NCI-H774 (cell line): ENCODE results near the gene ARF3.
"Not testable (repeated sequence)": the region's sequence is repeated elsewhere in the genome, so short reads cannot be mapped to it uniquely, and the experiment has no call there.

Experiments
- DNase-seq: peaks from one replicate; lab custom pipeline; 2025; lab: John Stamatoyannopoulos, UW

ARF3 gene

DNA sequence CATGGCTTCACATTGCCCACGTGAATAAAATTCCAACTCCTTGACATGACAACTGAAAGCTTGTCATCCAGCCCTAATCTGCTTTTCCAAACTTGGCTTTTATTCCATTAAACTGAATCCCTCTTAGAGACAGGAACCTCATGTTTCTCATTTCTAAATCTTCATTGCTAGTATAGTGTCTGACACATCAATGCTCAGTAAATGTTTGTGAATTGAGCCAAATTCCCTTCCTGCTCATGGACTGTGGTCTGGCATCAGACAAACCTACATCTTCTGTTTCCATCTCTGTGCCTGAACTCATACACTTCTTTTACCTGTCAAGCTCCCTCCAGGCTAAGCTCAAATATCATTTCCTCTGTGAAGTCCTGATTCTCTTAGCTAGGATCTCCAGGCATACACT, 27.7 kb downstream of the ARF3 start:
- no peak for DNase-seq

DNA sequence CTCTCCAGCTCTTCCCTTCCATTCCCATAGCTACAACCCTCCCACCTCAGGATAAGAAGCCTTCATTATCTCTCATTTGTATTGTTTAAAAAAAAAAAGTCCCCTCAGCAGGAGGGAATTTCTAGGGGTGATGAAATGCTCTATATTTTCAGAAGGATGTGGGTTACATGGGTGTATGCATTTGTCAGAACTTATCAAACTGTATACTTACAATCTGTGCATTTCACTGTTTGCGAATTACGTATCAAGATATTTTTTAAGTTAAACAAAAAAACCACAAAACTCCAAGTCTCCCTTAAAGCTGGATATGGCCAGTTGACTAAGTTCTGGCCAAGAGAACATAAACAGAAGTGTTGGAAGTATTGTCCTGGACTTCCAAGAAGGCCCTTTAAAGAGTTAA, 30.0 kb downstream of the ARF3 start:
- DNase-seq: no peak

DNA sequence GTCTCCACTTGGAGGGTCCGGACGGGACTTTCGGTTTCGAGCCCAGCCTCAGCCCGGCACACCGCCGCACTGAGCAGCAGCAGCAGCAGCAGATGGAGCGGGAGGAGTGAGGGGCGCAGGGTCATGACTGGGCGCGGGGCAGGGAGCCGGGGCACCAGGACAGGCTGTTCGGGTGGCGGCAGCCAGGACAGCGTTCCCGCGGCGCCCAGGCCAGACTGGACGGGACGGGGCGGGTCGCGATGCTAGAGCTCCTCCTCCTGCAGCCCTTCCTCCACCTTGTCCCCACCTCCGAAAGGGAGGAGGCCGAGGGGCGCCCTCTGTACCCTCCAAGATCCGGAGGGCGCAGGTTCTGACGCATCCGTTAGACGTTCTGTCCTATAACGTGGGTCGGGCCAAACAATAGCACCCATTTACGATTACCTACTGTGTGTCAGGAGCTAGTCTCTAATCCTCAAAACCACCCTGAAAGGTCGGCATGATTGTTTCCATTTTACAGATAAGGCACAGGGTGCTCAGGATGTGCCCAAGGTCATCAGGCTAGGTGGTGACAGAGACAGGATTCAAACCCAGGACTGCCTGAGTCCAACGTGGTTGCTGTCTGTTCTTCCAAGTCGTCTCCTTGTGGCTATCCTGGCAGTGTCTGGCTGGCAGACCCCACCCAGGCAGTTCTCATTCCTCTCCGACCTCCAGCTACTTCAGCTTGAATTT, 31.8 kb downstream of the ARF3 start, which contains the start of gene FKBP11:
TSS of gene FKBP11 (minus strand) at position 189 of the 708 bp plus-strand sequence. CDS start at position 125, 64 bp downstream.
- DNase-seq: no peak

DNA sequence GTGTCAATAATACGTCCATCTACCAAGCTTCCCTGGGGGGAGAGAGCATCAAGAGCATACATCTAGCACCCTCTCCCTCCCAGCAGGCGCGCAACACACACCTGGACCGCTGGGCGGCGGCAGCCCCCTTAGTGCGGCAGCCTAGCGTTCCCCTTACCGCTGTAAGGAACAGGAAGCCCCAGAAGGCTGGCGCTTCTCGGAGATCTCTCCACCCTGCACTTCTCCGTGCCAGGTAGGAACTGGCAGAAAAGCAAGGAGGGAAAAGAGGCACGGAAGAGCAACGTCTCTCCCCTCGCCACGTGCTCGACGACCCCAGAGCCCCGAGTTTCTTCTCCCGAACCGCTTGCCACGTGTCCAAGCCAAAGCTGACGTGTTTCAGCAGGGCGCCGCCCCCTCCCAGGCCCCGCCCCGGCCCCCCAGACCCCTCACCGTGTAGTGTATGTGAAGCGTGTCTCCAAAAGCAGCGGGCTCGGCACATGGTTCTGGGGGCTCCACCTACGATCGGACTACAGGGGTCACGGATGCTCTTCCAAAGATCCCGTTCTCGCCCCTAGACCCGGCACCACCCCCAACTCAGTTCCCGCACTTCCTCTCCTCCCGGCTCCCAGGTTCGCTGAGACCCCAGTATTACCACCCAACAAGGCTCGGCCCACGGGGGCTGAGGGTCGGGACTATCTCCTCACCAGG, 32.5 kb downstream of the ARF3 start:
- no peak for DNase-seq

DNA sequence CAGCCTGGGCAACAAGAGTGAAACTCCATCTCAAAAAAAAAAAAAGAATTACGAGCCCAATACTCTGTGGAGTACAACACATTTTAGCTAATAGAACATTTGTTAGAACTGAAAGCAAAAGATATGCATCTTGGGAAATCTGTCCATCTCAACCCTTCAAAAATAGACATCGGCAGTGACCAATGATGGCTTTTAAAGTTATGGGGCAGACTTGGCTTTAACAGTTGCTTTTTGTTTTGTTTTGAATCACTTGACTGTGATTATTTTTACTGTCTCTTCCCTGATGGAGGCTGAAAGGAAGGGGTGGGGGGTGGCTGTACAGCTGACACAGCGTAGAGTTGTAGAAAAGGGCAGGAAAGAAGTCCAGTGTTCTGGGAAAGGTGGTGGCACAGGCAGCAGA, 34.2 kb downstream of the ARF3 start:
- no peak for DNase-seq

DNA sequence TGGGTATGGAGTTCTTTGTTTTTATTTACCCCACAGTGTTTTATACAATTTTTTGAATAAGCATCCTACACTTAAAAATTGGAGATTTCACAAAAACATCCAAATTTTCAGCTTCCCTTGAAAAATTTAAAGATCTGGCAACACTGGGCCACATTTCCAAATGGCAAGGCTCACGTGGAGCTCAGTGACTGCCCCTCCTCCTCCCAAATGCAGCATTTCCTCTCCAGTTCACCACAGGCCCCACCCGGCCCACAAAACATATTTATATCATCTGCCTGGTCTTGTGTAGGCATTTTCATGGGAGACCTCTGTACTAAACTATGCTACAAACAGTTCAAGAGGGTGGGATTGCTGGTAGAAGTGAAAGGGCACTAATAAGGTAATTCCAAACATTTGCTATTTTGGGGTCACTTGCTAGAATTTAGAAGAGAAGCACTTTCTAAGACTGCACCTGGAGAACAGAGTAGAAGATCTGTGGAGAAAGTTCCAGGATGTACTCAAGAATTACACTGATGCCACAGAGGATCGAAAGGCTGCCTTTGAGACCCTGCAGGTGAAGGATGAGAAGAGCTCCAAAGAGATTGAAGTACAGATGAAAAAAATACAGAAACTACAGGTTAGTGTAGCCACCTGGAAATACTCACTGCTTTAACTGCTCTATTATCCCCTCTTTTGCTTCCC, 39.3 kb downstream of the ARF3 start:
- DNase-seq: no peak

DNA sequence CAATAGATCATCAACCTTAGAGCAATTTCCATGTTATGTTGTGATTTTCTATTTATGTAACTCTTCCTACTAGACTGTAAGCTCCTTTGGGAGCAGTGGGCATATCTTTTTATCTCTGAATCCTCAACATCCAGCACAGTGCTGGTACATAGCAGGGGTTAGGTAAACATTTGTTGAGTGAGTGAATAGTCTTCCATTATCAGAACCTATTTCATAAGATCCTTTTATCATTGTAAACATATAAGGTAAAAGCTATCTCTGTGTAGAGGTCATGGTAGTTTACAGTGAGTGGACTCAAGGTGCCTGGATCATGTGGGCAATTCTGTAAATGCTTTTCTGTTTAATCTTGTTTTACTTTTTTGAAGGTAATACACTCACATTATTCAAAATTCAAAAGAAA, 47.1 kb downstream of the ARF3 start:
- no peak for DNase-seq

DNA sequence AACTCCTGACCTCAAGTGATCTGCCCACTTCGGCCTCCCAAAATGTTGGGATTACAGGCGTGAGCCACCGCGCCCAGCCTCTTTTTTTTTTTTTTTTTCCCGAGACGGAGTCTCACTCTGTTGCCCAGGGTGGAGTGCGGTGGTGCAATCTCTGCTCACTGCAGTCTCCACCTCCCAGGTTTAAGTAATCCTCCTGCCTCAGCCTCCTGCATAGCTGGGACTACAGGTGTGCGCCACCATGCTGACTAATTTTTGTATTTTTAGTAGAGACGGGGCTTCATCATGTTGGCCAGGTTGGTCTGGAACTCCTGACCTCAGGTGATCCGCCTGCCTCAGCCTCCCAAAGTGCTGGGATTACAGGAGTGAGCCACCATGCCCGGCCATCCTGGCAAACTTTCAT, 47.6 kb downstream of the ARF3 start:
- not testable (repeated sequence) for DNase-seq

DNA sequence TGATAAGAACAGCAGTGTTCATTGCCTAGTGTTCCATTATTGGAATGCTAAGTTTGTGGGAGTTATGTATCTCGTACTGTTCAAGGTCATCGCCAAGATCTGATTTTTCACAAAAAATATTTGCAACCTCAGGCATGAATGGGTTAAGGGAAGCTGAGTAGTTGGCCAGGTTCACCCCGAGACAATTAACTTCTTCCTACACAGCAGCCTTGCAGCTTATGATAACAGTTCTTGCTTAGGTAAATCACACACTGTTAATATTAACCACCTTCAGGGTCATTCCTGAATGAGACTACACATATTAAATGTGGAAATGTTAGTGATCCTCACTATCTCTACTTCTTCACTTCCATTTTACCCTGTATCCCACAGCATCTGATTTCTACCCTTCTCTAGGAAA, 50.0 kb downstream of the ARF3 start:
- no peak for DNase-seq

DNA sequence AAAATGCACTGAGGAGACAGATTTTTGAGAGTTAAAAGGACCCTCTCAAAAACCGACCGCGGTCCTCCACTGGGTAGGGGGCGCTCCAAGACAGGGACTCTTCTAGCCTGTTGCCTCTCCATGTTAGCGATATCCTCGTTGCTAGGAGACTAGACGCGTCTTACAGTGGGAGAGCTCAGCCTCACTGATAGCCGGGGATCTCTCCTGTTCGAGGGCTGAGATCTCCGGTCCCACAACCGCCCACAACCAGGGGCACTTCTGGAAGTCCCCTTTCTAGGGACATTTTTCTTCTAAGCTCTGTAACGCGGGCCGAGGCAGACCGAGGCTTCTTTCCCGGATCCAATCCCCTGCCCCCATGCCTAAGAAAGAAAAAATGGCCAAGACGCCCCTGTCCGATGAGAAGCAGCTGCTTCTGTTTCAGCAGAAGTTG, 53.3 kb downstream of the ARF3 start:
- peak; percentile 79 for DNase-seq

DNA sequence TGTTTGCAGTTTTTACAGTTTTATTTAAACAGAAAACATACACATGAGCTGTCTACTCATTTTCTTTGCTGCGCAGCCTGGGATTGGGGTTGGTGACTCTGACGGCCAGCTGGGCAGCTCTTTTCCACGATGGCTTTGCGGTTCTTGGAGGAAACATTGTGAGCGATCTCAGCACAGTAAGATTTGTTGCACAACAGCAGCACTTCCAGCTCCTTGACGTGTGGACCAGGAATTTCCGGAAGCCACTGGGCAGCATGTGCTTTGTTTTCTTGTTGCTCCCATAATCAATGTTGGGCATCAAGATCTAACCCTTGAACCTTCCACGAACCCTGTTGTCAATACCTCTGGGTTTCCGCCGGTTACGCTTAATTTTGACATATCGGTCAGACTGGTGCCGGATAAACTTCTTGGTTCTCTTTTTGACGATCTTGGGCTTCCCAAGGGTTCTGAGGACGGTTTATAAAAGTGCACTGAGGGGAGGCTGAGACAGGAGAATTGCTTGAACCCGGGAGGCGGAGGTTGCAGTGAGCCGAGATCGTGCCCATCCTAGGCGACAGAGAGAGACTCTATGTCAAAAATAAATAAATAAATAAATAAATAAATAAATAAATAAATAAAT, 53.8 kb downstream of the ARF3 start:
- DNase-seq: no peak

DNA sequence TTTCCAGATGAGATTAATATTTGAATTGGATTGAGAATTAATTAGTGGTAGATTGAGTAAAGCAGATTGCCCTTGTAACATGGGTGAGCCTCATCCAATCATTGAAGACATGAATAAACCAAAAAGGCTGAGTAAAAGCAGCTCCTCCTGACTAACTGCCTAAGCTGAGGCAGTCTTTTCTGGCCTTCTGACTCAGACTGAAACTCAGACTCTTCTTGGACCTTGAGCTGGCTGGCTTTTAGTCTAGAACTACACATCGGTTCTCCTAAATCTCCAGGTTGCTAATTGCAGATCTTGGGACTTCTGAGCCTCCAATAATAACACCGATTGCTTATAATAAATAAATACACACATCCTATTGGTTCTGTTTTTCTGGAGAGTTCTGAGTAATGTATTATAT, 56.0 kb downstream of the ARF3 start:
- DNase-seq: no peak

DNA sequence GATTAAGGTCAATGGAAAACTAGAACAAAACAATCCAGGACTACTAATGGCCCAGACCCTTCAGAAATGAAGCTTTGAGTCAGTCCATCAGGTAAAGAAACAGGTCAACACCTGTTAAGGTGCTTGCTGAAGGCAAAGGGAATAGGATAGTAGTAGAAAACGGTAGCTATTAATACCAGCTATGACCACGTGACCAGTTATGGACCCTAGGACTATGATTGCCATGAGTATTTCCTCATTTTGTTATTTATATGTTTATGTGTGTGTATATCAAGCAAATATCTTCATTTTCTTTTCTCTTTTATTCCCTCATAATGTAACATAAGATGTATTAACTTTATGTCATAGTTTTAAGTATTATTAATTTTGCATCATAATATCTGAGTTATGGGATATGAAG, 57.6 kb downstream of the ARF3 start:
- DNase-seq: no peak

DNA sequence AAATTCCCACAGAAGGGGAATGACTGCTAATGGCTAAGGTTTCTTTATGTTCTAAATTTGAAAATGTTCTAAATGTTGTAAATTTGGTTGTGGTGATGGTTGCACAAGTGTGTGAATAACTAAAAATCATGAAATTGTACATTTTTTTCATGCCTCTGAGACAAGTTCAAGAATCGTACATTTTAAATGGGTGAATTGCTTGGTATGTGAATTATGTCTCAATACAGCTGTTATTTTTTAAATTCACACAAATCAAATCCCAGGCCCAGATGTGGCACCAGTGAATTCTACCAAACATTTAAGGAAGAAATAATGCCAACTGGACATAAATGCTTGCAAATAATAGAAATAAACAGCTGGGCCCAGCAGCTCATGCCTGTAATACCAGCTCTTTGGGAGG, 63.0 kb downstream of the ARF3 start:
- no peak for DNase-seq

DNA sequence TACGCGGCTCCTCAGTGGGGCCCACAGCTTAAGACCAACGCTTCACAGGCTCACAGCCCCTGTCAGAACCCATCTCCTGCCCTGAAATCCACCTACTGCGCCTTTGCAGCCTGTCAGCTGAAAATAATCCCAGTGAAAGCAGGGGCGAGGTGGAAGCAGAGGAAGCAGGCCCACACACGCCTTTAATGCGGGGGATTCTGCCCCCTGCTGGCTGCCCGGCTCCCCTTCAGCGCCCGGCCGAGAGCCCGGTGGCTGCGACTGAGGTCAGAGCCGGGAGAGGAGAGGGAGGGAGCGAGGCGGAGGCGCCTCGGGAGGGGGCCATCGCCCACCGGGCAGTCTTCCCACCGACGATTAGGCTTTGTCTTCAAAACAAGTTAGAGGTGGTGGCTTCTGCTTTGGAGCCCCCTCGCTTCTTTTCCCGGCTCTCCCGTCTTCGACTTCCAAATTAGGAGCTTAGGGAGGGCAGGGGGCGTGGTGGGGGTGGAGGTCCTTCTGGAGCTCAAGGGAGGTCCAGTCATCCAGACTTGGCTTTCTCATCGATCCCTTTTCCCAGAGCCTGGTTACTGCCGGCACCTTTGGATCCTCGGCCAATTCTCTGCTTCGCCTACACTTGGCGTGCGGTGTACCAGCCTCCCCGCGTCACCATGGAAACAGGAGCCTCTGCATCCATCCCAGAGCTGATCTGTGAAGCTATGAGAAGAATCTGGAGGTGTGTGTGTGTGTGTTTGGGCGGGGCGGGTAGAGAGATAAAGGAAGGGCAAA, 66.4 kb downstream of the ARF3 start:
- peak; percentile 63 for DNase-seq

DNA sequence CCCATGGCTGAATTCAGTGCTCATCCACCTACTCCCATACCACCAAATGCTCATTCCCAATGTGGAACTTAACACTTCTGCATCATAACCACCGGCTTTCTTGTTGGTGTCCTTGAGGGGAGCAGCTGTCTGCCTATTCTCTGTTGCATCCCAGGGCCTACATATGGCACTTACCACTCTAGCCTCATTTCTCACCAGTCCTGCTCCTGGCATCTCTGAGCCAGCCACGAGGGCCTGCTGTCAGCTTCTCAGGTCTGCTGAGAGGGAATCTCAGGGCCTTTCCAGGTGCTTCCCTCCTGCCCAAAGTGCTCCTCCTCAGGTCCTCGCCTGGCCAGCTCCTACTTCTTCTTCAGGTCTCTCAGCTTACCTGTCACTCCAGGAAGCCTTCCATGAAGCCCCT, 67.6 kb downstream of the ARF3 start:
- no peak for DNase-seq
